Stimulated activated CD4-positive, alpha-beta T cell treated with anti-CD3 and anti-CD28 coated beads, Interleukin-1b, Interleukin-23, amount 100 ng/mL, for 48 hours (primary cell): ENCODE data around the gene BUB1B.

Experiments used
- DNase-seq: peaks from one replicate; pipeline ENCODE4 v3.0.0-alpha.2; 2020

Gene BUB1B

GRCh38 chr15:40242213-40242599, 81.3 kb downstream of the BUB1B start:
- DNase-seq, result no peak

GRCh38 chr15:40242601-40243000, 81.7 kb downstream of the BUB1B start:
- no peak for DNase-seq

- no peak for DNase-seq
Observed at GRCh38 chr15:40243126-40243810, 82.4 kb downstream of the BUB1B start.

GRCh38 chr15:40244961-40245523, 84.2 kb downstream of the BUB1B start:
- DNase-seq, result no peak

- no peak for DNase-seq
Observed at GRCh38 chr15:40245666-40246450, 85.0 kb downstream of the BUB1B start.

GRCh38 chr15:40246496-40247280, 85.8 kb downstream of the BUB1B start:
- no peak for DNase-seq

GRCh38 chr15:40247406-40247971, 86.6 kb downstream of the BUB1B start:
- no peak for DNase-seq

- DNase-seq, result no peak
Observed at GRCh38 chr15:40248006-40248783, 87.3 kb downstream of the BUB1B start.

GRCh38 chr15:40249477-40250303, 88.8 kb downstream of the BUB1B start:
- DNase-seq, result no peak

GRCh38 chr15:40250304-40250656, 89.4 kb downstream of the BUB1B start:
- DNase-seq, result no peak

- DNase-seq, result no peak
Observed at GRCh38 chr15:40250771-40251483, 90.1 kb downstream of the BUB1B start.

- no peak for DNase-seq
Observed at GRCh38 chr15:40251486-40252140, 90.7 kb downstream of the BUB1B start.

GRCh38 chr15:40252141-40252437, 91.2 kb downstream of the BUB1B start:
- DNase-seq, result no peak

- no peak for DNase-seq
Observed at GRCh38 chr15:40252438-40253166, 91.7 kb downstream of the BUB1B start.

GRCh38 chr15:40253167-40253790, 92.4 kb downstream of the BUB1B start:
- no peak for DNase-seq

- DNase-seq, result no peak
Observed at GRCh38 chr15:40254452-40254851, 93.6 kb downstream of the BUB1B start.

GRCh38 chr15:40255033-40255432, 94.2 kb downstream of the BUB1B start:
- DNase-seq, result no peak

- no peak for DNase-seq
Observed at GRCh38 chr15:40256638-40257235, 95.9 kb downstream of the BUB1B start.
